AG04450 (cell line): ENCODE results near the gene ING1. TPM values are rescaled to one million over a fixed set of nuclear protein-coding genes. Genes with fewer than 3 reads are reported as not detected.
A peak's percentile ranks its signal among the peaks of the same experiment; 100 is the strongest.

Experiments used
- CTCF ChIA-PET: fragments of 300-600, 350-600 bp; formaldehyde crosslinking; extraction: SDS; loops from one replicate; lab custom pipeline; 2022; ENCODE audit warnings: antibody characterized with exemption, inconsistent platforms; lab: Charles Lee
- POLR2A ChIA-PET: fragments of 350-600 bp; formaldehyde crosslinking; extraction: SDS; loops from one replicate; lab custom pipeline; 2021; ENCODE audit warnings: antibody characterized with exemption, inconsistent platforms; lab: Yijun Ruan, JAX
- DNase-seq: peaks from one replicate; pipeline ENCODE4 v3.0.0-alpha.2; 2011; ENCODE audit warnings: low read depth, low spot score
- H3K27ac ChIP-seq: one replicate; pipeline ENCODE4 v1.5.1; 2012; ENCODE audit warnings: low read depth, low read length, control low read depth
- H3K27me3 ChIP-seq: one replicate; pipeline ENCODE4 v1.6.0; 2012; ENCODE audit warnings: low read length; ENCODE audit not compliant: control insufficient read depth, insufficient read depth
- H3K4me3 ChIP-seq: 2 replicates; pipeline ENCODE4 v1.5.1; 2011; ENCODE audit warnings: mild to moderate bottlenecking, low read depth, low read length, control low read depth
- H3K9me3 ChIP-seq: 2 replicates; pipeline ENCODE4 v1.5.1; 2012; ENCODE audit warnings: low read length; ENCODE audit not compliant: control insufficient read depth, insufficient read depth
- CTCF ChIP-seq: IDR thresholded peaks from 2 replicates; pipeline ENCODE4 v1.5.1; 2011; ENCODE audit warnings: low read depth, low read length, control low read depth, inconsistent platforms
- polyA minus RNA-seq: library from RNA; depleted of rRNA, polyadenylated mRNA; stranded (reverse); fragments of >200 nt; gene quantifications from 2 replicates; pipeline ENCODE4 v1.2.3, GENCODE V29; 2011; rRNA and poly(A)+ RNA removed
- polyA plus RNA-seq: library from polyadenylated mRNA; depleted of rRNA; stranded (reverse); fragments of >200 nt; gene quantifications from 2 replicates; pipeline ENCODE4 v1.2.3, GENCODE V29; 2011; rRNA removed

ING1 gene
- 8.7 TPM in 2 replicates for polyA plus RNA-seq
- 7.9 and 8.0 TPM in 2 replicates for polyA minus RNA-seq

- H3K27ac ChIP-seq: peak within 1 kb of the TSS; percentile 100
- no peak for TF ChIP-seq CTCF
- POLR2A ChIA-PET: no interaction called here
- no peaks in the 10 kb centered on the region for H3K27me3 ChIP-seq
- no peak for DNase-seq
- CTCF ChIA-PET: no interaction called here
- peak within 1 kb of the TSS; percentile 96 for H3K4me3 ChIP-seq
- peaks cover 5% of the 10 kb centered on the region; the same call in 1 of the 2 replicates for H3K9me3 ChIP-seq
These were observed at the start of gene ING1 for GRCh38 chr13:110713642-110713952. ING1 (plus strand) TSS chr13:110713700; CDS start chr13:110714150, 450 bp downstream.

- H3K27ac ChIP-seq: no peak overlapping the region
- H3K4me3 ChIP-seq: no peak overlapping the region
- DNase-seq: no peak
- POLR2A ChIA-PET: no interaction called here
- no peaks in the 10 kb centered on the region for H3K27me3 ChIP-seq
- H3K9me3 ChIP-seq: peaks cover 13% of the 10 kb centered on the region
- no peak for TF ChIP-seq CTCF
- CTCF ChIA-PET: no interaction called here
These were observed 49.5 kb upstream of the ING1 start for GRCh38 chr13:110664041-110664440.

- Histone ChIP-seq H3K27ac (peak overlapping the region; percentile 11), H3K4me3 (no peak overlapping the region), H3K27me3 (no peaks in the 10 kb centered on the region), H3K9me3 (peaks cover 15% of the 10 kb centered on the region)
- DNase-seq: no peak
- TF ChIP-seq CTCF: no peak
- CTCF ChIA-PET: no interaction called here
- POLR2A ChIA-PET: no interaction called here
These were observed 48.8 kb upstream of the ING1 start for GRCh38 chr13:110664673-110665072.

GRCh38 chr13:110665491-110666254 lies 47.8 kb upstream of the ING1 start:
- TF ChIP-seq CTCF: no peak
- ChIA-PET POLR2A (no interaction called here), CTCF (interaction anchor here (0.5 kb wide), 1 partner anchor 66 kb away, joined by 6 read pairs; no protein-coding TSS in a partner anchor)
- H3K4me3 ChIP-seq: no peak overlapping the region
- DNase-seq: no peak
- no peaks in the 10 kb centered on the region for H3K27me3 ChIP-seq
- H3K9me3 ChIP-seq: peaks cover 17% of the 10 kb centered on the region
- H3K27ac ChIP-seq: no peak overlapping the region

- ChIA-PET POLR2A (no interaction called here), CTCF (interaction anchor here (1.2 kb wide), 1 partner anchor 15 kb away, joined by 3 read pairs; no protein-coding TSS in a partner anchor)
- Histone ChIP-seq H3K27ac (no peak overlapping the region), H3K27me3 (no peaks in the 10 kb centered on the region), H3K4me3 (no peak overlapping the region), H3K9me3 (peaks cover 12% of the 10 kb centered on the region)
- TF ChIP-seq CTCF: no peak
- DNase-seq: no peak
These were observed 47.3 kb upstream of the ING1 start for GRCh38 chr13:110666255-110666533.
